Astrocyte of the spinal cord (primary cell): Measurements from ENCODE around the gene KRT9.

Experiments used
- DNase-seq: peaks from one replicate; pipeline ENCODE4 v3.0.0; 2011; ENCODE audit warnings: low read depth, low spot score
- H3K4me3 ChIP-seq: 2 replicates; pipeline ENCODE4 v1.5.1; 2011; ENCODE audit warnings: low read depth, mild to moderate bottlenecking, low read length, moderate library complexity
- CTCF ChIP-seq: IDR thresholded peaks from 2 replicates; pipeline ENCODE4 v1.5.1; 2012; ENCODE audit warnings: low read depth, mild to moderate bottlenecking, low read length, inconsistent platforms
- in situ Hi-C: cut with HindIII; loops from 2 replicates; pipeline ENCODE4 v1.10.0; 2017; ENCODE audit warnings: low sequenced_read_pairs

Gene KRT9

GRCh38 chr17:41538565-41538991, 33.3 kb downstream of the KRT9 start:
- TF ChIP-seq CTCF = no peak
- DNase-seq = no peak
- no peak overlapping the region for H3K4me3 ChIP-seq
- in situ Hi-C loops = no loop called here

GRCh38 chr17:41537990-41538389, 33.9 kb downstream of the KRT9 start:
- H3K4me3 ChIP-seq = no peak overlapping the region
- in situ Hi-C loops = no loop called here
- TF ChIP-seq CTCF = no peak
- no peak for DNase-seq

- in situ Hi-C loops = no loop called here
- H3K4me3 ChIP-seq = no peak overlapping the region
- DNase-seq = no peak
- TF ChIP-seq CTCF = no peak
Observed at GRCh38 chr17:41537614-41537954, 34.3 kb downstream of the KRT9 start.

GRCh38 chr17:41536741-41537613, 34.9 kb downstream of the KRT9 start:
- in situ Hi-C loops = no loop called here
- no peak for DNase-seq
- TF ChIP-seq CTCF = no peak
- H3K4me3 ChIP-seq = no peak overlapping the region

GRCh38 chr17:41535764-41536481, 35.9 kb downstream of the KRT9 start:
- H3K4me3 ChIP-seq = no peak overlapping the region
- no peak for TF ChIP-seq CTCF
- DNase-seq = no peak
- in situ Hi-C loops = no loop called here

- no peak for TF ChIP-seq CTCF
- H3K4me3 ChIP-seq = no peak overlapping the region
- in situ Hi-C loops = no loop called here
- no peak for DNase-seq
Observed at GRCh38 chr17:41534899-41535546, 36.8 kb downstream of the KRT9 start.
